Esophagus muscularis mucosa (tissue), 3 donors: ENCODE results near the gene MAFB.

ENCODE experiments used
- CTCF ChIP-seq, 3 experiments: fragments of 200-600 bp in 2 of 3; fragments of 450-650 bp in 1 of 3; sonication (generic) in 2 of 3; IDR thresholded peaks; one replicate each; pipeline ENCODE4 v1.5.1; 2017 to 2019; ENCODE audit warnings: antibody characterized with exemption in 3 of 3, mild to moderate bottlenecking in 2 of 3, moderate library complexity in 1 of 3
- EP300 ChIP-seq: sonication (generic); formaldehyde crosslinking; IDR thresholded peaks from one replicate; pipeline ENCODE4 v1.6.1; 2017; ENCODE audit warnings: antibody characterized with exemption

- TF ChIP-seq EP300 (no peak), CTCF (IDR thresholded peaks at IDR 0.05) (no peak)
Observed at GRCh38 chr20:40639676-40640355, 49.2 kb downstream of the MAFB start.
